SHP77 treated with DMSO at 0.1 percent for 48 hours (cell line): ENCODE data around the gene MAP4K4.

Source experiments
- DNase-seq: peaks from one replicate; lab custom pipeline; 2025; lab: John Stamatoyannopoulos, UW

MAP4K4 gene

GRCh38 chr2:101723371-101724124 lies 26.0 kb downstream of the MAP4K4 start:
- DNase-seq, result no peak

- no peak for DNase-seq
These were observed 26.6 kb downstream of the MAP4K4 start for GRCh38 chr2:101724125-101724474.

- DNase-seq, result no peak
These were observed 27.5 kb downstream of the MAP4K4 start for GRCh38 chr2:101725038-101725437.

DNA sequence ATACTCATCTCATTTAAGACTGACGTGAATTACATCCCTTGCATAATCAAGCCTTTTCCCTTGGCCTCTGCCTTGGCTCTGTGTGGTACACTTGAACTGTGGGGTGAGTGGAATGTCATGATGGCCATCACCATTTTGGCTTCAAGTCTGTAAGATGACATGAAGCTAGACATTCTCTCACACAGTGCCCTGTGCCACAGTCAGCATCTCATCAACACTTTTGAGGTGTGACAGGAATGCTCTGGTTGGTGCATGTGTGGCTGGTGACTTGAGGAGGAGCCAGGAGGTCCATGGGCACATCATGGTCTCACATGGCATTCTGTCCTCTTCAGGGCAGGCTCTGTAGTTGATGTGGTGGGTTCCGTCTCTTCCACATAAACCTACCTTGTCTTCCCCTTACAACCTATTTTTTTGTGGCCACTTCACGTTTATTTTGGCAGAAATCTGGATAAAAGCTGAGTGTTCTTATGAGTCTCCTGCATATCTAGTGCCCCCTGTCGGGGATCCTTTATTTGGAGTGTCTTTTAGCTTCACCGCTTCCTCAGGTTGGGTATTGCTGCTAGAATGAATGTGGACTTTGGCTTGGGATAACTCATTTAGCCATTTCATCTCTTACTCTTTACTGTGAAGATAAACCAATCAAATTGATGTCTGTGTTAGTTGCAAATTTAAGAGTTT lies 28.1 kb downstream of the MAP4K4 start:
- DNase-seq, result no peak

GRCh38 chr2:101728865-101729264 lies 31.4 kb downstream of the MAP4K4 start:
- DNase-seq, result no peak

- no peak for DNase-seq
These were observed 32.1 kb downstream of the MAP4K4 start for GRCh38 chr2:101729521-101730190.

DNA sequence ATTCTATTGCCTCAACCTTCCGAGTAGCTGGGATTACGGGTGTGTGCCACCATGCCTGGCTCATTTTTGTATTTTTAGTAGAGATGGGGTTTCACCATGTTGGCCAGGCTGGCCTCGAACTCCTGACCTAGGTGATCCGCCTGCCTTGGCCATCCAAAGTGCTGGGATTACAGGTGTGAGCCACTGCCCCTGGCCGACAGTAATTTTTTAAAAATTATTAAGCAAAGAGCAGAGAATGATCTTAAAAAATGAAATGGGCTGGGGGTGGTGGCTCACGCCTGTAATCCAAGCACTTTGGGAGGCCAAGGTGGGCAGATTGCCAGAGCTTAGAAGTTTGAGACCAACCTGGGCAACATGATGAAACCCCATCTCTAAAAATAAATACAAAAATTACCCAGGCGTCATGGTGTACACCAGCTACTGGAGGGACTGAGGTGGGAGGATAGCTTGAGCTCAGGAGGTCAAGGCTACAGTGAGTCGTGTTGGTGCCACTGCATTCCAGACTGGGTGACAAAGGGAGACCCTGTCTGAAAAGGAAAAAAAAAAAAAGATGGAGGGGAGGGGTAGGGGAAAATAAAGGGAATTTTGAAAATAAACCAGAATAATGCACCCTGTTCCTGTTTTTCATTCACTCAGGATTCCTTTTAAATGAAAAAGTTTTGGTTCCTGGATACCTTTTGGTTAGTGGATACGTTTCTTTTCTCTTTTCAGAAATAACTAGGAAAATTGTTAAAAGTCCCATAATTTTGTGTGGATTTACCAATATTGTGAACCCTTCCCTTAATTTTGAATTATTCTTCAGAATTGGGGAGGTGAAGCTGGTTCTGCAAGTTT lies 33.9 kb downstream of the MAP4K4 start:
- no peak for DNase-seq

GRCh38 chr2:101732199-101732598 lies 34.7 kb downstream of the MAP4K4 start:
- DNase-seq, result no peak

DNA sequence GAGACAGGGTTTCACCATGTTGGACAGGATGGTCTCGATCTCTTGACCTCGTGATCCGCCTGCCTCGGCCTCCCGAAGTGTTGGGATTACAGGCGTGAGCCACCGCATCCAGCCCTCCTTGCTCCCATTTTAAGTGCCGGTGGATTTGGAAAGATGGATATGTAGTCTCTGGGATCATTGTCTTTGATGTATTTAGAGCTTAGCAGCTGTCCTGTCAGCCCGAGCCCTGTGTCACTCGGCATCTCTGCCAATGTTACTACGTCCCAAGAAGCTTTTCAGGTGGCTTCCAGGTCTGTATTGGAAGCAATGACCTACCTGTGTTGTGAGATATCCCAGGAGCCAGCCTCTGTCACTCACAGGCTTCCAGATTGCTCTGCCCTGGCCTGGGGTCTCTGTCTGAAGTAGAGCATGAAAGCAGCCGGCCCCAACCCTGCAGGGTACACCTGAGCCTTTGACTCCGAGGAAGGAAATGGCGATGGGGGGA lies 35.3 kb downstream of the MAP4K4 start:
- no peak for DNase-seq

GRCh38 chr2:101733257-101733993 lies 35.9 kb downstream of the MAP4K4 start:
- no peak for DNase-seq

GRCh38 chr2:101734505-101735165 lies 37.1 kb downstream of the MAP4K4 start:
- no peak for DNase-seq

DNA sequence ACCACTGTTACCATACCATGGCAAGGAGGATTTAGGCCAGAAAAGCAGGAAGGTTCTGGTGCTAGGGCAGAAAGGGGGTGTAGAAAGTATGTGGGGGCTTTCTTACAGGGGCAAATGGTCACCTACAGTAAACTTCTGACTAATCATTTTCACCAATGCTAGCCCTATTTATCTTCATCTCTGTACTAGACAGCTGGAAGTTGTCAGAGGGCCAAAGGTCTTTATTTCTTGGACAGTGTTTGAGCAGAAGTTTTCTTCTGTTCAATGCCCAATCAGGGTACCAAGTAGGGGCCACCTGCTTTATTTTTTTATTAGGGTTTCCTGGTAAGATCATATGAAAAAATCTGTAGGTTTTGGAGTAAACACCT lies 37.6 kb downstream of the MAP4K4 start:
- no peak for DNase-seq

GRCh38 chr2:101736233-101736632 lies 38.7 kb downstream of the MAP4K4 start:
- DNase-seq, result no peak

DNA sequence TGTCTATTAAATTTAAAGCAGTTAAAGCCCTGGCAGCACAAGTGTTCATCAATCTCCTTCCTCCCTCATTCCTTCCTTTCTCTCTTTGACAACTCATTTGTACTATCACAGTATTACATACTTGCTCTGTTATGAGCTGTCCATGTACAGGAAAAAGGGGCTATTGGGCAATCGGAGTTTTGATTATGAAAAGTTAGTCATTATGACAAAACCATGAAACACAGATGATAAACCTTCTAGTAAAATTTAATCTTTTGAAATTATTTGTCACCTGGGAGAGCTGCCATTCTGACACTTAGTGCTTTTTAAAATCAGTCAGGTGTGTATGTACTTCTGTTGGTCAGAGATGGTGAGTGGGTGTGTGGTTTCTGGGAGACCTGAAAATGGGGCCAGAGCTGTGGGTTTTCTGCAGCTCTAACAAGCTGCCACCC lies 39.4 kb downstream of the MAP4K4 start:
- DNase-seq, result no peak

DNA sequence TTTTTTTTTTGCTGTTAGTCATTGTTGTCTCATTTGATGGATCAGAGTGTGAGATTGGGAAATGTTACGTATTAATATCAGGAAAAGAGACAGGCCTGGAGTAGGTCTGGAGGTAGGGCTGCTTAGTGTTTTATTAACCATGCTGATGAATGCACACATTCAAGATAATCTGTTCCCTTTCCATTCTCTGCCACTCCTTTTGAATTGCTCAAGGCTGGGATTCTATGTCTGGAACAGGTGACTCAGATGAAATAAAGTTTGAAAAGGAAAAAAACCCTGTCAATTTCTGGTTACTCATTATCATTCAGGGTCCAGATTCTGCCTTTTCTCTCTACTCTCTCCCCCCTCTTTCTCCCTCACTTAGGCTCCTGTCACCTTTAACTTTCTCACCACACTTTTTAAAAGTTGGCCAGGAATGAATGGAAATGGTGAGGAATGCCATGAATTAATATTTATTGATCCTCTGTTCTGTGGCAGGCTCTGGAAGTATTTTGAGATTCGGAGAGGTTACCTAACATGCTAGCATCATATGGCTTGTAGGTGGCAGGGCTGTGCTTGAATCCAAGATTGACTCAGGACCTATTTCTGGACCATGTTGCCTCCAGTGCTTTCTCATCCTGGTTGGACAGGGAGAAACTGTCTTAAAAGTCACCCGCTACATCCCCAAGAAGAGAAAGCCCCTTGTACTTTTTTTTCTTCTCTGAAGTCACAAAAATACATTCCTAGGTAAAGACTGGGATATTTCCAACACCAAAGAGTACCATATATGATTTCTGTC lies 40.2 kb downstream of the MAP4K4 start:
- DNase-seq, result no peak

- no peak for DNase-seq
These were observed 41.1 kb downstream of the MAP4K4 start for GRCh38 chr2:101738649-101739048.

DNA sequence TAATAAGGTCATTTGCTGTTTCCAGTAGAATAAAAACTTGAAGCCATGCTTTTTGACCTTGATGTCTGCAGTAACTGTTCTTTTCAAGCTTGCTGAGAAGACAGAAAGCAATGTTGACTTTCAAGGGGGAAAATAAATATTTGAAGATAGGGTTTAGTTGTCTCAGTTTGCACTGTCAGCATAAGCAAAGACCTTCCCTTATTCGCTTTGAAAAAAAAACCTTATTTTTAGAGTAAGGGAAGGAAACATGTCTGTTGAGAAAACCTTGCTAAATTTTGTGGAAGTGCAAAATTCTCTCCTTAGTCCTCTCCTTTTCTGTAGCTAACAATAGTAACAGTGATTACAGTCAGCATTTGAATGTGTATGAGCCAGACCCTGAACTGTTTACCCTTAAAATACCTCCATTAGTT lies 43.1 kb downstream of the MAP4K4 start:
- no peak for DNase-seq

- DNase-seq, result no peak
These were observed 44.4 kb downstream of the MAP4K4 start for GRCh38 chr2:101741775-101742520.

DNA sequence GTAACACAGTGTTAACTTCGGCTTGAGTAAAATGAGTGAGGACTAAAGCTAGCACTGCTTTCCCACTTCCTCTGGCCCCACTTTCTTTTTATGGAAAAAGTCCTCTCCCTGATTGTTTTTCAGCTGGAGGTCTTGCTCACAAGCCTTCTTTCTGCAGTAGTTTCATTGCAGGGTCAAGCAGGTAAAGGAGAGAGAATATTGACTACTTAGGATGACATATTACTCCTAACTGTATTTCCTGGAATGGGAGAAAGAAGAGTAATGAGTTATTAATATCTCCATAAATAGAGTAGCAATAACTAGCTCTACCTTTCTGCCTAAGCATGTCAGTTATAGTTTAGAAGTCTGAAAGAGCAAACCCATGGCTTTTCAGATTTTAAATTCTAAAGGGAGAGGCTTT lies 45.0 kb downstream of the MAP4K4 start:
- no peak for DNase-seq
